G401 (cell line): ENCODE measurements around the gene FXYD7. TPM values are rescaled to one million over a fixed set of nuclear protein-coding genes. Genes with fewer than 3 reads are reported as not detected.

ENCODE experiments used
- DNase-seq: peaks from one replicate; pipeline ENCODE4 v3.0.0-alpha.2; 2015; ENCODE audit warnings: low spot score
- in situ Hi-C: cut with HindIII; loops from 2 replicates; pipeline ENCODE4 v1.10.0; 2016; ENCODE audit warnings: low sequenced_read_pairs, mixed read lengths
- total RNA-seq: library from RNA; depleted of rRNA; stranded (reverse); fragments of >200 nt; shearing (Covaris generic); gene quantifications from 2 replicates; pipeline ENCODE4 v1.2.3, GENCODE V29; 2014

FXYD7 gene
- total RNA-seq, 1 experiment from 2014 or later, result not detected

DNA sequence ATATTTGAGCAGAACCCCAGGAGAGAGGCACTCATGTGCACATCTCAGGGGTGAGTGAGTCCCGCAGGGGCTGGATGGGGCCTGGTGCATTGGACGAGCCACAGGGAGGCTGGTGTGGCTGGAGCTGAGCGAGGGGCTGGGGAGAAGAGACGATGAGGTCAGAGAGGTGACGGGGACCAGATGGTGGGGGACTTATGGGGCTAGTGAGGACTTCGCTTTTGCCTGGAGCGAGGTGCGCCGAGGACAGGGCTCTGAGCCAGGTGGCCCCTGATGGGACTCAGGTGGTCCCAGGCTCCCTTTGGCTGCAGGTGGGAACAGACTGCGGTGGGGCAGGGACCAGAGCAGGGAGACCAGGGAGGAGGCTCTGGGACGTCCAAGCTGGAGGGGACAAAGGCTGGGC is 34.3 kb upstream of the FXYD7 start:
- DNase-seq, result no peak
- in situ Hi-C loops, result no loop called here

DNA sequence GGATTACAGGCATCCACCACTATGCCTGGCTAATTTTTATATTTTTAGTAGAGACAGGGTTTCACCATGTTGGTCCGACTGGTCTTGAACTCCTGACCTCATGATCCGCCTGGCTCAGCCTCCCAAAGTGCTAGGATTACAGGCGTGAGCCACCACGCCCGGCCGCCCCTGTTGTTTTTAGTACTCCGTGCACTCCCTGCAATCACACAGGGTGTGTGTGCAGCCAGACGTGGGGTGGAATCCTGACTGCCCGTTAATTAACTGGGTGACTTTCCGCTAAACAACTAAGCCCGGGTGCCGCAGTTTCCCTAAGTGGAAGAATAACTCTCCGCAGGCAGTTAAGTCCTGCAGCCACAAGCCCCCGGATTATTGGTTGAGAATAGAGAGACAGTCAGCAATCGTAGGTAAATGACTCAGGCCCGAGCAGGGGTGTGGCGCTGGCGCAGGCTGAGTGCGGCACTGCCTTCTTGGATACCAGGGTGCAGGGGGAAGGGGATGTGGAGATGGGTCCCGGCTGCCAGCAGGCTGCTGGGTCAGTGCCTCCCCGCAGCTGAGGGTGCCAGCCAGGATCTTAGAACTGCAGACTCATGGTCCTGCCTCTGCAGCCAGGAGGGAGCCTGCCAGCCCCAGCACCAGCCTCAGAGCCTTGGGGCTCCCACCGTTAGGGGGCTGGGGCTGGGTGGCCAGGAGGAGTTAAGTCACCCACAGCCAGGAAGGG is 33.5 kb upstream of the FXYD7 start:
- DNase-seq, result no peak
- in situ Hi-C loops, result no loop called here

DNA sequence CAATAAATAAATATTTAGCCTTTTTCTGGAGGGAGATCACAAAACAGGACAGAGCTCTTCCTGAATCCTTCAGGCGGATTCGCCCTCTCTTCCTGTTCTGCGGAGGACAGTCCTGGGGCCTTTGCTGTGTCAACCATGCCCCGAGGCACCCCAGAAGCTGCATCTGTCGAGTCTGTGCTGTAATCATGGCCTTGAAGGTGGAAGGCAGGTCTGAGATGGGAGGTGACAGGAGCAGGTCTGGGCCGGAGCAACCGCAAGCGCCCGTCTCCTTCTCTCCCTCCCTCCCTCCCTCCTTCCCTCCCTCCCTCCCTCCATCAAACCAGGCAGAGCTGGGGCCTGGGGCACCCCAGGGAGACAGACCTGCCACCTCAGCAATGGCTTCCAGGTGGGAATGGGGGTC is 32.1 kb upstream of the FXYD7 start:
- in situ Hi-C loops, result no loop called here
- DNase-seq, result no peak

DNA sequence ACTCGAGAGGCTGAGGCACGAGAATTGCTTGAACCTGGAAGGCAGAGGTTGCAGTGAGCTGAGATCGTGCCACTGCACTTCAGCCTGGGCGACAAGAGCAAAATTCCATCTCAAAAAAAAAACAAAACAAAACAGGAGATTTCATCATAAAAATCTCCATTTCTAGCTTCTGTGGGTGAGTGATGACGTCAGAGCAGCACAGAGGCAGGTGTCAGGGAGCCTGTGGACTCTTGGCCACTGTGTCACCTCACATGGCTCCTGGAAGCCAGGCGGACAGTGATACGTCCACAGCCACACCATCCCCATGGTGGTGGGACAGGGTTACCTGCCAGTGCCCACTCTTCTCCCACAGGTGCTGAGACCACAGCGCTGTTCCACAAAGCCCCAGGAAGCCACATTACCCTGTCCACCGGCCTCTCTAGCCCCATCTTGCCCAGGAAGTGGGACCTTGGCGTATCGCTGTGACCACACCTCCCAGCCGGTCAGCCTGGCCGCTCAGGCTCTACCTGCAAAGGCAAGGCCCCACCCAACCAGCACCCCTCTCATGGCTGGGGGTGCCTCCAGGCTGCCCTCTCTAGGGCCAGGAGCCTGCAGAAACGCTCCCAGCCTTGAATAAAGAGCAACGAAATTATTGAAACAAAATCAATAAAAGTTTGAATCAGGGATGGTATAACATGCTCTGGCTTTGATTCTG is 29.9 kb upstream of the FXYD7 start:
- DNase-seq, result no peak
- in situ Hi-C loops, result no loop called here

- DNase-seq, result peak; percentile 45
- in situ Hi-C loops, result no loop called here
Observed at GRCh38 chr19:35114353-35115176, 28.5 kb upstream of the FXYD7 start.

DNA sequence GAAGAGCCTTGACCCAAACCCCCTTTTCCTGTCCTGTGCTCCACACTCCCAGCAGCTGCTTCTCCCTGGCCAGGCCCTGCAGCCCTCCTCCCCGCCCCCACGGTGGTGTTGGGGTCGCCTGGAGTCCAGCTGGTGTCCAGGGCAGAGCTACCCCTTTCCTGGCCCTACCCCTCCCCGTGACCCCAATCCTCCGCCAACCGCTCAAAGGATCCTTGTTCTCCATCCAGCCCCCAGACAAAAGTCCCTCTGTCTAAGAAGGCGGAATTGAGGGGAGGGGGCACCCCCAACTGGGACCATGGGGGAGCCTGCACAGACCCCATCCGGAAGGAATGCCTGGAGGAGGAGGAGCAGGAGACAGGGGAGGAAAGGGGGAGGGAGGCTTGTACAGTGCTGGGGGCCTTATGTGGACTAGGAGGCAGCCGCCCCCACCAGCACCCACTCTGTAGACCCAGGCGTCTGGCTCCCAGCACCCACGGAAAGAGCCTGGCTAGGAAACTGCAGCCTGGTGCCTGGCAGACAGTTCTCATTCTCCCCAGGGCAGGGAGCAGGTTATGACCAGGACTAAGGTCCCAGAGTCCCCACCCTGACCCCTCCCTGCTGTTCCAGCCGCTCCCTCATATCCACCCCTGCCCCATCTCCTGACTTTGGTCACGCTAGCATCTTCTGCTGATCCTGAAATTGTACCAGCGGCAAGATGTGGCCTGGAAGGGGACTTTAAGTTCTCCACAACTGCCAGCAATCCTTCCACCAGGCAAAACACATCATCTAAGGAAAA is 27.7 kb upstream of the FXYD7 start, which contains the start of gene FXYD3:
TSS of gene FXYD3 (plus strand) at position 647 of the 775 bp plus-strand sequence. CDS start 3,554 bp downstream, outside the sequence.
- DNase-seq, result no peak
- in situ Hi-C loops, result no loop called here

GRCh38 chr19:35116072-35116801 is 26.8 kb upstream of the FXYD7 start:
- in situ Hi-C loops, result no loop called here
- DNase-seq, result no peak

GRCh38 chr19:35117116-35117515 is 25.9 kb upstream of the FXYD7 start:
- DNase-seq, result peak; percentile 24
- in situ Hi-C loops, result no loop called here

DNA sequence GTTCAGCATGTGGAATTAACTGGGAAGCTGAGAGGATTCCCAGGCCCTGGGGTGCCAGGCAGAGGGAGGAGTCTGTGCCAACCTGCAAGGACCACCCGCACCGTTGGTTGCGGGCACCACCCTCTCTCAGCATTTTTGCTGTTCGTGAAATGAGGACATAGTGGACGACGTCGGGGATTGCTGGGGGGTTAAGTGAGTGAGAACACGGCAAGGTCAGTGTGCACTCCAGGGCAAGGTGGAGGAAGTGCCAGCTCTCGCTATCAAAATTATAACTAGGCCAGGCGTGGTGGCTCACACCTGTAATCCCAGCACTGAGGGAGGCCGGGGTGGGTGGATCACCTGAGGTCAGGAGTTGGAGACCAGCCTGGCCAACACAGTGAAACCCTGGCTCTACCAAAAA is 25.3 kb upstream of the FXYD7 start:
- no peak for DNase-seq
- in situ Hi-C loops, result no loop called here

- no peak for DNase-seq
- in situ Hi-C loops, result no loop called here
Observed at GRCh38 chr19:35118268-35119020, 24.6 kb upstream of the FXYD7 start.

- in situ Hi-C loops, result no loop called here
- no peak for DNase-seq
Observed at GRCh38 chr19:35119091-35119490, 24.0 kb upstream of the FXYD7 start.

DNA sequence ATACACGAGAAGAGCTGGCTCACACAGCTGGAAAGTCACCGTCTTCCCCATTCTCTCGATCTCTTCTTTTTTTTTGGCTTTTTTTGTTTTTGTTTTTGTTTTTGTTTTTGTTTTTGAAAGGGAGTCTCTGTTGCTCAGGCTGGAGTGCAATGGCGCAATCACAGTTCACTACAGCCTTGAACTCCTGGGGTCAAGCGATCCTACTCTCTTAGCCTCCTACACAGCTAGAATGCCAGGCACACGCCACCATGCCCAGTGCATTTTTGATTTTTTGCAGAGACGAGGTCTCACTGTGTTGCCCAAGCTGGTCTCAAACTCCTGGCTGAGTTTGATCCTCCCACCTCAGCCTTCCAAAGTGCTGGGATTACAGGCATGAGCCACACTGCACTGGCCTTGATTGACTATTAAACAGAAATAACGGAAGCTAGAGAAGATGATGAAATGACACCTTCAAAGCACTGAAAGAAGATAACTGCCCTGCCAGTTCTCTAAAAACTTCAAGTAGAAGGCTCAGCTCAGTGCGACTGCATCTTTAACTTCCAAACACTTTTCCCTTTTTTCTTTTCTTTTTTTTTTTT is 23.4 kb upstream of the FXYD7 start:
- in situ Hi-C loops, result no loop called here
- no peak for DNase-seq

GRCh38 chr19:35120492-35120891 is 22.6 kb upstream of the FXYD7 start:
- in situ Hi-C loops, result no loop called here
- peak; percentile 82 for DNase-seq

- DNase-seq, result no peak
- in situ Hi-C loops, result no loop called here
Observed at GRCh38 chr19:35120898-35121297, 22.2 kb upstream of the FXYD7 start.

DNA sequence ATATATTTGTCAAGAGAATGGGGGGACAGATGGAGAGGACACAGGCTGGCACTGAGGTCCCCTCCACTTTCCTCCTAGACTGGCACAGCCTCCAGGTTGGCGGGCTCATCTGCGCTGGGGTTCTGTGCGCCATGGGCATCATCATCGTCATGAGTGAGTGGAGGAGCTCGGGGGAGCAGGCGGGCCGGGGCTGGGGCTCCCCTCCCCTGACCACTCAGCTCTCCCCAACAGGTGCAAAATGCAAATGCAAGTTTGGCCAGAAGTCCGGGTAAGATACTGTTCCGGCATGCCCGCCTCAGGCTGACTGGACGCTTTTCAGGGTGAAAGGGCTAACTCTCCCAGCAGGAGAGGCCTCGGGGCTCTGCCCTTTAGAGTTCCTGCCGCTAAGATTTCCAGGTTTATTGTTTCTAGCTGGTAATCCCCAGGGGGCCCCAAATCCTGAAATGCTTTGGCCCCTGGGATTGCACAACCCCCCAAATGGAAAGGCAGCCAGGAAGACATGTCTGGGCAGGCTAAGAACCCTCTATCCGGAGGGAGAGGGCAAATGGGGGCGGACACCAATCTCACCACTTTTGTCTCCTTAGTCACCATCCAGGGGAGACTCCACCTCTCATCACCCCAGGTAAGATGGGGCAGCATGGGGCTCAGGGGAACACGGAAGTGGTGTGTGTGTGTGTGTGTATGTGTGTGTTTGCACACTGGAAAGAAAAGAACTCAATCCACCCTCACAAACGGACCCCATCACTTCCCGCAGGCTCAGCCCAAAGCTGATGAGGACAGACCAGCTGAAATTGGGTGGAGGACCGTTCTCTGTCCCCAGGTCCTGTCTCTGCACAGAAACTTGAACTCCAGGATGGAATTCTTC is 20.1 kb upstream of the FXYD7 start:
- in situ Hi-C loops, result no loop called here
- DNase-seq, result no peak

GRCh38 chr19:35123573-35123972 is 19.5 kb upstream of the FXYD7 start:
- DNase-seq, result no peak
- in situ Hi-C loops, result no loop called here
